Heart left ventricle (tissue), 16 donors: Measurements from ENCODE around the gene CDH5. TPM values are rescaled to one million over a fixed set of nuclear protein-coding genes. Genes with fewer than 3 reads are reported as not detected.

Experiments
- ATAC-seq, 4 donors: fragments of 200-7000 bp; cut with Tn5 transposase; one replicate each; pipeline ENCODE4 v1.9.1; 2020 to 2022; ENCODE audit warnings: moderate library complexity in 4 of 4, mild to moderate bottlenecking in 3 of 4, moderate number of reproducible peaks in 1 of 4
- DNase-seq, 5 donors: peaks; one replicate each; pipeline ENCODE4 v3.0.0-alpha.2; 2020
- H3K27ac ChIP-seq, 12 donors: fragments of 200-600 bp; sonication (generic) in 4 of 12; one replicate each; pipeline versions ENCODE4 v1.5.0 to v1.8.0; 2016 to 2022; ENCODE audit warnings: mild to moderate bottlenecking in 2 of 12
- H3K27me3 ChIP-seq, 9 donors: fragments of 200-600 bp; sonication (generic) in 2 of 9; one replicate each; pipeline versions ENCODE4 v1.5.1 to v1.8.0; 2016 to 2022; ENCODE audit warnings: mild to moderate bottlenecking in 3 of 9
- H3K36me3 ChIP-seq, 9 donors: fragments of 200-600 bp; sonication (generic) in 2 of 9; one replicate each; pipeline versions ENCODE4 v1.5.0 to v1.8.0; 2018 to 2022; ENCODE audit warnings: mild to moderate bottlenecking in 2 of 9
- H3K4me1 ChIP-seq, 12 donors: fragments of 200-600 bp; sonication (generic) in 4 of 12; one replicate each; pipeline versions ENCODE4 v1.5.0 to v1.8.0; 2016 to 2022; ENCODE audit warnings: mild to moderate bottlenecking in 3 of 12
- H3K4me3 ChIP-seq, 12 donors: fragments of 200-600 bp; sonication (generic) in 4 of 12; one replicate each; pipeline versions ENCODE4 v1.5.0 to v1.8.0; 2017 to 2022; ENCODE audit warnings: mild to moderate bottlenecking in 9 of 12, moderate library complexity in 4 of 12
- H3K9me3 ChIP-seq, 12 donors: fragments of 200-600 bp; sonication (generic) in 4 of 12; one replicate each; pipeline versions ENCODE4 v1.5.0 to v1.8.0; 2016 to 2022; ENCODE audit warnings: mild to moderate bottlenecking in 1 of 12
- CTCF ChIP-seq, 12 donors: fragments of 200-600 bp; sonication (generic) in 4 of 12; IDR thresholded peaks; one replicate each; pipeline versions ENCODE4 v1.5.0 to v1.8.0; 2018 to 2022; ENCODE audit warnings: antibody characterized with exemption in 12 of 12, mild to moderate bottlenecking in 5 of 12
- POLR2A ChIP-seq, 2 donors: fragments of 450-650 bp; IDR thresholded peaks; one replicate each; pipeline ENCODE4 v1.6.1; 2017; ENCODE audit warnings: antibody characterized with exemption in 2 of 2, mild to moderate bottlenecking in 2 of 2, moderate library complexity in 2 of 2
- WGBS, 4 donors: extraction: QIAGEN DNeasy Blood & Tissue Kit in 2 of 4; methylation state at CpG; one replicate each; pipeline versions ENCODE4 v1.1.5 to v1.1.7; 2013 to 2018; 5-methylcytosine and 5-hydroxymethylcytosine counted together
- intact Hi-C, 10 donors: fragments of 100-400 bp; cut with DNase I; formaldehyde crosslinking; loops; one replicate each; pipeline versions ENCODE4 v1.11.1 to v1.14.2; 2022
- polyA plus RNA-seq, 2 donors: library from polyadenylated mRNA; stranded (reverse); fragments of 200-250 nt; gene quantifications; one replicate each; pipeline ENCODE4 v1.2.3, GENCODE V29; 2013
- total RNA-seq, 9 donors: library from RNA; depleted of rRNA in 2 of 9; stranded (reverse); fragments of >200 nt in 2 of 9; fragmentation: NEBNext Ultra II Directional in 3 of 9; extraction: Animal tissue kit (Norgen Biotek cat#: 25700) in 3 of 9; gene quantifications; one replicate each; pipeline versions ENCODE4 v1.1.0 to v1.2.4, GENCODE V29; 2016 to 2023
- donor health status: ischemic (EF 13 %, LVEDD 7.1; RV severe dilation, severe dysfunction).
- donor health status: healthy with polysubstance abuse.
- donor health status: DM: no; HTN: yes; CAD: no.
- donor health status: DM: no; HTN: no; CAD: no.
- donor health status: ischemic (EF 25% LVEDD 6.9; RV normal size, moderate dysfunction).
- donor health status: ischemic (EF 25% LVEDD 5.7; RV mildly dilated, moderate dysfunction).
- donor health status: healthy.
- donor health status: DM: yes; HTN: yes; CAD: no.
- donor health status: ischemic (EF 35%, LVEDD 5.7; RV mildly dilated, moderate dysfunction).
- donor health status: nonischemic (EF 11% LVEDD 7.7; RV severe dilation, severe dysfunction).
- donor health status: DM: yes; HTN: yes; CAD: no.
- donor health status: PGD.
- donor health status: ischemic (EF 29% LVEDD 5.4; RV normal size, mild dysfunction).
- donor health status: nonischemic (EF 23%, LVEDD 6.1; RV moderate dilation, normal function).

CDH5 gene
- total and polyA plus RNA-seq, 11 donors, result 24.9 to 135 (median 62.3) TPM

- peaks cover 0 to 15% (median 0%) of the 10 kb centered on the region in 9 donors for H3K36me3 ChIP-seq
- DNase-seq (no peak), ATAC-seq (no peak)
- 75 to 77% (median 76%) methylated on average over 18 of the region's 18 CpGs for WGBS, 4 donors
- intact Hi-C loops, result no loop called here
- H3K4me1 ChIP-seq, result peaks cover 0 to 71% (median 33%) of the 10 kb centered on the region in 12 donors
- H3K4me3 ChIP-seq, result no peak overlapping the region
- no peaks in the 10 kb centered on the region for H3K27me3 ChIP-seq
- TF ChIP-seq POLR2A (IDR thresholded peaks at IDR 0.05) (no peak), CTCF (IDR thresholded peaks at IDR 0.05) (no peak)
- peak overlapping the region in 7 of 12 donors; percentile 0 to 72 (median 30) for H3K27ac ChIP-seq
- no peaks in the 10 kb centered on the region for H3K9me3 ChIP-seq
Measured at GRCh38 chr16:66378741-66379570, 12.5 kb downstream of the CDH5 start.

GRCh38 chr16:66379571-66379941 lies 13.1 kb downstream of the CDH5 start:
- WGBS, 4 donors, result 91 to 96% (median 94%) methylated on average over 3 of the region's 3 CpGs
- no peak for TF ChIP-seq CTCF (IDR thresholded peaks at IDR 0.05)
- TF ChIP-seq POLR2A (IDR thresholded peaks at IDR 0.05), result no peak
- Histone ChIP-seq H3K27ac (peak overlapping the region in 1 of 12 donors; percentile 22), H3K36me3 (peaks cover 0 to 15% (median 0%) of the 10 kb centered on the region in 9 donors), H3K9me3 (no peaks in the 10 kb centered on the region), H3K27me3 (no peaks in the 10 kb centered on the region), H3K4me1 (peaks cover 0 to 73% (median 32%) of the 10 kb centered on the region in 12 donors), H3K4me3 (no peak overlapping the region)
- intact Hi-C loops, result no loop called here
- no peak for ATAC-seq
- DNase-seq, result no peak

GRCh38 chr16:66380421-66380820 lies 13.9 kb downstream of the CDH5 start:
- no peak overlapping the region for H3K4me3 ChIP-seq
- peaks cover 0 to 66% (median 32%) of the 10 kb centered on the region in 12 donors for H3K4me1 ChIP-seq
- DNase-seq (no peak), ATAC-seq (no peak)
- H3K27ac ChIP-seq, result peak overlapping the region in 1 of 12 donors; percentile 82
- intact Hi-C loops, result no loop called here
- no peak for TF ChIP-seq CTCF (IDR thresholded peaks at IDR 0.05)
- TF ChIP-seq POLR2A (IDR thresholded peaks at IDR 0.05), result no peak
- WGBS, 4 donors, result 58 to 91% (median 65%) methylated on average over 3 of the region's 3 CpGs
- H3K36me3 ChIP-seq, result peaks cover 0 to 17% (median 0%) of the 10 kb centered on the region in 9 donors
- H3K27me3 ChIP-seq, result no peaks in the 10 kb centered on the region
- H3K9me3 ChIP-seq, result peaks cover 0 to 3% (median 0%) of the 10 kb centered on the region in 12 donors

GRCh38 chr16:66381585-66382170 lies 15.2 kb downstream of the CDH5 start:
- Histone ChIP-seq H3K4me1 (peaks cover 0 to 55% (median 29%) of the 10 kb centered on the region in 12 donors), H3K27me3 (no peaks in the 10 kb centered on the region), H3K27ac (peak overlapping the region; percentile 7 to 88 (median 80)), H3K36me3 (peaks cover 0 to 25% (median 0%) of the 10 kb centered on the region in 9 donors), H3K9me3 (peaks cover 0 to 3% (median 0%) of the 10 kb centered on the region in 12 donors), H3K4me3 (peak overlapping the region in 1 of 12 donors; percentile 6)
- WGBS, 4 donors, result 38 to 61% (median 56%) methylated on average over 5 of the region's 5 CpGs
- ATAC-seq (peak in 1 of 4 donors; percentile 18), DNase-seq (no peak)
- intact Hi-C loops, result loop anchor here in 2 of 10 donors (1.0 to 2.0 kb wide), 2 partner anchors 15 to 21 kb away; partner anchors contain the start of gene CDH5 (in 1 of the 2)
- TF ChIP-seq POLR2A (IDR thresholded peaks at IDR 0.05) (no peak), CTCF (IDR thresholded peaks at IDR 0.05) (peak in 1 of 12 donors; percentile 8)
